Liver (tissue), 9 donors: Measurements from ENCODE around the gene UNG. TPM values are rescaled to one million over a fixed set of nuclear protein-coding genes. Genes with fewer than 3 reads are reported as not detected.

Experiments used
- DNase-seq: peaks from one replicate; pipeline ENCODE4 v3.0.0-alpha.2; 2017; ENCODE audit warnings: low spot score
- H3K27ac ChIP-seq, 2 donors: one replicate each; pipeline ENCODE4 v1.7.0; 2013; ENCODE audit warnings: inconsistent platforms in 2 of 2, low read length in 2 of 2, control low read depth in 1 of 2, low read depth in 1 of 2, mild to moderate bottlenecking in 1 of 2
- H3K27me3 ChIP-seq, 4 donors: one replicate each; pipeline versions ENCODE4 v1.6.1 to v1.7.0; 2013; ENCODE audit warnings: low read length in 3 of 4, inconsistent platforms in 1 of 4, mild to moderate bottlenecking in 1 of 4, moderate library complexity in 1 of 4; ENCODE audit not compliant: control insufficient read depth in 4 of 4, insufficient read depth in 4 of 4
- H3K36me3 ChIP-seq, 4 donors: one replicate each; pipeline versions ENCODE4 v1.6.1 to v1.7.0; 2013; ENCODE audit warnings: low read length in 3 of 4, mild to moderate bottlenecking in 3 of 4, low read depth in 1 of 4, moderate library complexity in 1 of 4; ENCODE audit not compliant: control insufficient read depth in 4 of 4, insufficient read depth in 3 of 4
- H3K4me1 ChIP-seq, 4 donors: one replicate each; pipeline versions ENCODE4 v1.6.1 to v1.7.0; 2013; ENCODE audit warnings: low read length in 3 of 4, mild to moderate bottlenecking in 3 of 4, moderate library complexity in 1 of 4; ENCODE audit not compliant: control insufficient read depth in 4 of 4, insufficient read depth in 4 of 4
- H3K4me3 ChIP-seq, 3 donors: one replicate each; pipeline versions ENCODE4 v1.6.1 to v1.7.0; 2013; ENCODE audit warnings: low read length in 3 of 3, control low read depth in 1 of 3, low read depth in 1 of 3, mild to moderate bottlenecking in 1 of 3
- H3K9ac ChIP-seq, 2 donors: one replicate each; pipeline ENCODE4 v1.7.0; 2013; ENCODE audit warnings: low read length in 2 of 2, mild to moderate bottlenecking in 2 of 2, moderate library complexity in 2 of 2, control low read depth in 1 of 2, low read depth in 1 of 2
- H3K9me3 ChIP-seq, 4 donors: one replicate each; pipeline versions ENCODE4 v1.6.1 to v1.7.0; 2013; ENCODE audit warnings: low read length in 3 of 4; ENCODE audit not compliant: control insufficient read depth in 4 of 4
- CTCF ChIP-seq: fragments of 150-350 bp; IDR thresholded peaks from 2 replicates; pipeline ENCODE4 v1.5.1; 2017; ENCODE audit warnings: improper control_type of control experiment, low read depth, low read length; ENCODE audit not compliant: missing input control
- EGR1 ChIP-seq, 2 donors: IDR thresholded peaks; 2 replicates each; pipeline ENCODE4 v1.6.1; 2016 to 2018; ENCODE audit warnings: antibody characterized with exemption in 2 of 2, low read depth in 2 of 2
- FOXA1 ChIP-seq: IDR thresholded peaks from 2 replicates; pipeline ENCODE4 v1.6.1; 2016; ENCODE audit warnings: antibody characterized with exemption
- HNF4G ChIP-seq: IDR thresholded peaks from 2 replicates; pipeline ENCODE4 v1.6.1; 2016; ENCODE audit warnings: antibody characterized with exemption
- NR2F2 ChIP-seq: IDR thresholded peaks from 2 replicates; pipeline ENCODE4 v1.6.1; 2016; ENCODE audit warnings: antibody characterized with exemption
- REST ChIP-seq: IDR thresholded peaks from 2 replicates; pipeline ENCODE4 v1.6.1; 2016; ENCODE audit warnings: antibody characterized with exemption, mild to moderate bottlenecking
- RXRA ChIP-seq, 2 donors: IDR thresholded peaks; 2 replicates each; pipeline ENCODE4 v1.6.1; 2017 to 2018; ENCODE audit warnings: antibody characterized with exemption in 2 of 2, mild to moderate bottlenecking in 1 of 2
- YY1 ChIP-seq: IDR thresholded peaks from 2 replicates; pipeline ENCODE4 v1.6.1; 2016; ENCODE audit warnings: antibody characterized with exemption, mild to moderate bottlenecking
- ZBTB33 ChIP-seq: IDR thresholded peaks from 2 replicates; pipeline ENCODE4 v1.6.1; 2016; ENCODE audit warnings: antibody characterized with exemption
- WGBS: extraction: QIAGEN DNeasy Blood & Tissue Kit; methylation state at CpG from one replicate; pipeline ENCODE4 v1.1.7; 2013; 5-methylcytosine and 5-hydroxymethylcytosine counted together
- polyA plus RNA-seq, 2 donors: library from polyadenylated mRNA; stranded (reverse) in 1 of 2; unstranded in 1 of 2; fragments of 200-250 nt in 1 of 2; fragments of >200 nt in 1 of 2; fragmentation: Nextera tagmentation in 1 of 2; extraction: Ambion mirVana in 1 of 2; gene quantifications; one replicate each; pipeline versions ENCODE4 v1.2.1 to v1.2.3, GENCODE V29; 2013 to 2015
- total RNA-seq, 2 donors: library from RNA; depleted of rRNA; stranded (reverse); fragments of >200 nt; gene quantifications; one replicate each; pipeline ENCODE4 v1.2.3, GENCODE V29; 2014
- donor health status: healthy.
- donor health status: healthy.
- donor health status: healthy.
- donor health status: healthy.
- donor health status: healthy.

Gene UNG
- total and polyA plus RNA-seq, 4 donors: 9.4 to 22.1 (median 14.9) TPM

DNA sequence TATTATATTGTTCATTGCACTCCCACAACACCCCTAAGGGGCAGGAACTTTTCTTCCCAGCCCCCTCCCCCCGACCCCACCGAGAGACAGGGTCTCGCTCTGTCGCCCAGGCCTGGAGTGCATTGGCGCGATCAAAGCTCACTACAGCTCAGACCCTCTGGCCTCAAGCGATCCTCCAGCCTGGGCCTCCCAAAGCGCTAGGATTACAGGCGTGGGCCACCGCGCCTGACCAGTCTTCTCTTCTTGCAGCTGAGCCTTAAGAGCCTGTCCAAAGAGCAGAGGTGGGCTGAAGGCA is 310 bp upstream of the UNG start:
- Histone ChIP-seq H3K9me3 (no peaks in the 10 kb centered on the region), H3K27ac (no peak overlapping the region), H3K27me3 (no peaks in the 10 kb centered on the region), H3K9ac (no peak overlapping the region), H3K36me3 (peaks cover 0 to 4% (median 0%) of the 10 kb centered on the region in 4 donors), H3K4me1 (peaks cover 5 to 39% (median 24%) of the 10 kb centered on the region in 4 donors), H3K4me3 (peak overlapping the region in 1 of 3 donors; percentile 53)
- 41% methylated on average over 11 of the region's 11 CpGs for WGBS
- DNase-seq: no peak
- no peak for TF ChIP-seq RXRA (IDR thresholded peaks at IDR 0.05)

- H3K27me3 ChIP-seq: no peaks in the 10 kb centered on the region
- WGBS: under 1% methylated on average over 32 of the region's 32 CpGs
Measured at GRCh38 chr12:109098183-109098604, 797 bp downstream of the UNG start.

GRCh38 chr12:109098651-109099050 is 1.3 kb downstream of the UNG start:
- Histone ChIP-seq H3K27me3 (no peaks in the 10 kb centered on the region), H3K9me3 (no peaks in the 10 kb centered on the region), H3K36me3 (peaks cover 0 to 10% (median 7%) of the 10 kb centered on the region in 4 donors), H3K9ac (peak overlapping the region; percentile 63 to 83), H3K4me1 (peaks cover 5 to 25% (median 18%) of the 10 kb centered on the region in 4 donors), H3K4me3 (peak overlapping the region; percentile 74 to 89 (median 85)), H3K27ac (peak overlapping the region; percentile 73 to 75)
- 3% methylated on average over 8 of the region's 8 CpGs for WGBS
- no peak for TF ChIP-seq HNF4G
- DNase-seq: no peak

More at GRCh38 chr12:109098183-109098604, 797 bp downstream of the UNG start:
- TF ChIP-seq NR2F2 (no peak), YY1 (peak; percentile 66), EGR1 (IDR thresholded peaks at IDR 0.05; ENCODE audit: low read depth in 2 of 2) (peak in 1 of 2 donors; percentile 50)
- DNase-seq: no peak
- Histone ChIP-seq H3K4me1 (peaks cover 5 to 28% (median 18%) of the 10 kb centered on the region in 4 donors), H3K9ac (peak overlapping the region; percentile 63 to 83), H3K4me3 (peak overlapping the region; percentile 74 to 89 (median 85)), H3K36me3 (peaks cover 0 to 6% (median 3%) of the 10 kb centered on the region in 4 donors), H3K27ac (peak overlapping the region; percentile 73 to 75), H3K9me3 (no peaks in the 10 kb centered on the region)

DNA sequence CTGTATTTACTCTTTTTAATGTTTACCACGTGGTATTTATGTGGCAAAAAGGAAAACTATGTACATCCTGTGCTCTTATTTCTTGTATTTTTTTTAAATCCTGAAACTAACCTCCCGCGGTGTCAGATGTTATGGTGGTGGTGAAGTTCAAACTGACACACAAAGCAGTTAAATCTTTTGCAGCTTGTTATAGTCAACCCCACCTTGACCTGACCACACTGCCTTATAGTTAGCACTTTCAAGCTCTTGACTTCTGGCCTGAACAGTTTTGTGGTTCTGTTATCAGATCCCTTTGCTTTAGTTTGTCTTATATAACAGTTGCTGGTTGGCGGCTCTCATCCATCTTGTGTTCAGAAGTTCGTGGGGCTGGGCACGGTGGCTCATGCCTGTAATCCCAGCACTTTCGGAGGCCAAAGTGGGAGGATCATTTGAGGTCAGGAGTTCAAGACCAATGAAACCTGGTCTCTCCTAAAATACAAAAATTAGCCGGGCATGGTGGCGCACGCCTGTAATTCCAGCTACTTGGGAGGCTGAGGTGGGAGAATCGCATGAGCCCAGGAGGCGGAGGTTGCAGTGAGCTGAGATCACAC is 2.1 kb downstream of the UNG start:
- 71% methylated on average over 12 of the region's 12 CpGs for WGBS
- H3K27me3 ChIP-seq: no peaks in the 10 kb centered on the region
- TF ChIP-seq REST: no peak
- no peak for TF ChIP-seq RXRA (IDR thresholded peaks at IDR 0.05)
- TF ChIP-seq ZBTB33: no peak
- TF ChIP-seq CTCF: no peak
- TF ChIP-seq FOXA1: no peak
- H3K36me3 ChIP-seq: peaks cover 0 to 17% (median 10%) of the 10 kb centered on the region in 4 donors
- H3K27ac ChIP-seq: no peak overlapping the region
- H3K4me1 ChIP-seq: peaks cover 5 to 24% (median 18%) of the 10 kb centered on the region in 4 donors
- peak overlapping the region in 1 of 3 donors; percentile 89 for H3K4me3 ChIP-seq
- DNase-seq: no peak
- H3K9me3 ChIP-seq: no peaks in the 10 kb centered on the region
- H3K9ac ChIP-seq: peak overlapping the region in 1 of 2 donors; percentile 63
